Endodermal cell (in vitro differentiated cells): Measurements from ENCODE around the gene APLP1. TPM values are rescaled to one million over a fixed set of nuclear protein-coding genes. Genes with fewer than 3 reads are reported as not detected.

Experiments
- DNase-seq: peaks from one replicate; pipeline ENCODE4 v3.0.0-alpha.2; 2017
- H3K27ac ChIP-seq: 2 replicates; pipeline ENCODE4 v1.5.1; 2013; ENCODE audit warnings: mild to moderate bottlenecking, low read depth, low read length, moderate library complexity
- H3K27me3 ChIP-seq: 2 replicates; pipeline ENCODE4 v1.6.1; 2013; ENCODE audit warnings: mild to moderate bottlenecking, low read length, moderate library complexity; ENCODE audit not compliant: insufficient read depth, control insufficient read depth, poor library complexity, severe bottlenecking
- H3K36me3 ChIP-seq: 2 replicates; pipeline ENCODE4 v1.7.0; 2013; ENCODE audit warnings: mild to moderate bottlenecking, low read length, moderate library complexity; ENCODE audit not compliant: control insufficient read depth, insufficient read depth
- H3K4me1 ChIP-seq: one replicate; pipeline ENCODE4 v1.7.0; 2013; ENCODE audit warnings: low read length; ENCODE audit not compliant: control insufficient read depth, insufficient read depth
- H3K4me3 ChIP-seq: 2 replicates; pipeline ENCODE4 v1.5.1; 2013; ENCODE audit warnings: mild to moderate bottlenecking, low read length, moderate library complexity
- H3K9ac ChIP-seq: 2 replicates; pipeline ENCODE4 v1.6.1; 2013; ENCODE audit warnings: mild to moderate bottlenecking, low read length, moderate library complexity; ENCODE audit not compliant: poor library complexity, severe bottlenecking; ENCODE audit errors: extremely low read depth
- H3K9me3 ChIP-seq: 2 replicates; pipeline ENCODE4 v1.6.1; 2013; ENCODE audit warnings: mild to moderate bottlenecking, low read length, moderate library complexity; ENCODE audit not compliant: control insufficient read depth
- H3K27ac Mint-ChIP-seq: 2 replicates; pipeline ENCODE4 v1.8.0; 2020; ENCODE audit warnings: mixed read lengths
- H3K27me3 Mint-ChIP-seq: 2 replicates; pipeline ENCODE4 v1.8.0; 2021; ENCODE audit warnings: mild to moderate bottlenecking, mixed read lengths; ENCODE audit not compliant: insufficient read depth
- H3K36me3 Mint-ChIP-seq: 2 replicates; pipeline ENCODE4 v1.8.0; 2020; ENCODE audit warnings: low read depth, mixed read lengths
- H3K4me1 Mint-ChIP-seq: 2 replicates; pipeline ENCODE4 v1.8.0; 2020; ENCODE audit warnings: mixed read lengths
- H3K4me3 Mint-ChIP-seq: 2 replicates; pipeline ENCODE4 v1.8.0; 2020; ENCODE audit warnings: mild to moderate bottlenecking, moderate library complexity, mixed read lengths
- H3K9me3 Mint-ChIP-seq: 2 replicates; pipeline ENCODE4 v1.8.0; 2020; ENCODE audit warnings: mild to moderate bottlenecking, mixed read lengths
- WGBS, 2 experiments: methylation state at CpG; one replicate each; pipeline versions ENCODE4 v1.1.5 to v1.1.7; 2013; ENCODE audit warnings: missing lambda C conversion rate in 2 of 2, mixed read lengths in 1 of 2; ENCODE audit not compliant: insufficient coverage in 1 of 2, insufficient read length in 1 of 2; 5-methylcytosine and 5-hydroxymethylcytosine counted together
- total RNA-seq, 2 donors: library from RNA; stranded (reverse); fragmentation: NEBNext Ultra II Directional in 1 of 2; extraction: Animal tissue kit (Norgen Biotek cat#: 25700) in 1 of 2; gene quantifications; 2 replicates in 1 of 2; 3 replicates in 1 of 2; pipeline ENCODE4 v1.2.1, GENCODE V29; 2021
- TF ChIP-seq, protein P1 (sequence below): fragments of 200-600 bp; sonication (generic); conservative IDR thresholded peaks from 2 replicates; pipeline ENCODE4 v1.5.0; 2021; ENCODE audit warnings: antibody characterized with exemption, mild to moderate bottlenecking

Gene APLP1
- total RNA-seq, 2 donors from 2014 or later = 4.1 to 10.6 TPM

DNA sequence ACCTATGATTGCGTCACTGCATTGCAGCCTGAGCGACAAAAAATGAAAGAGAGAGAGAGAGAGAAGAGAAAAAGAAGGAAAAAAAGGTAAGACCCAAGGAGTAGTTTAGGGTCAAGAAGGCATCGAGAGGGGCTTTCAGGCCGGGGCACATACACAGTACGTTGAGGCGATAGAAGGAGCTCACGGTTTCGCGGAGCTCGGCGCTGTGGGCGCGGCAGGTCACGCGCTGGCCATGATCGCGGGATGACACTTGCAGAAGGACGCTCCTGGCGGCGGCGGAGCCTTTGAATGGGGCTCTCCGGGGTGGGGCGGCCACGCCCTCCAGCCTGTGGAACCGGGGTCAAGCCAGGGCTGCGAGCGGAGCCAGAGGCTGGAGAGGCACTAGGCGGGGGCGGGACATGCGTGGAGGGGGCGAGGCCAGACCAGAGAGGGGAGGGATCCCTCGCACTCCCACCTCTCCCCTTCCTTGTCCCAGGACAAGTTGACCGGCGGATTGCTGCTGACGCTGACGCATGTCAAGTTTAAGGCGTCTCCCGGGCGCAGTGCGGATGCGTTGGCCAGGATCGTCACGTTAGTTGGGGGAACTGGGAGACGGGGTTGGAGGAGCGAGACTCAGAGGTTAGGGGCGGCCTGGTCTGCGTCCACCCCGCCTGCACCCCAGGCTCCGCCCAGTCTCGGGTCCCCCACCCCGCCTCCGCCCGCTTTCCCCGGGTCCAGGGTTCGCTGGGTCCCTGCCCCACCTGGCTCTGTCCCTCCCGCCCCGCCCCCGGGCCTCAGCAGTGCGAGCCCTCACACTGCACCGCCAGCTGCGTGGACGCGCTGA lies 22.9 kb upstream of the APLP1 start:
- H3K27me3 Mint-ChIP-seq = peaks cover 97% of the 10 kb centered on the region
- H3K27me3 ChIP-seq = peaks cover 91% of the 10 kb centered on the region

DNA sequence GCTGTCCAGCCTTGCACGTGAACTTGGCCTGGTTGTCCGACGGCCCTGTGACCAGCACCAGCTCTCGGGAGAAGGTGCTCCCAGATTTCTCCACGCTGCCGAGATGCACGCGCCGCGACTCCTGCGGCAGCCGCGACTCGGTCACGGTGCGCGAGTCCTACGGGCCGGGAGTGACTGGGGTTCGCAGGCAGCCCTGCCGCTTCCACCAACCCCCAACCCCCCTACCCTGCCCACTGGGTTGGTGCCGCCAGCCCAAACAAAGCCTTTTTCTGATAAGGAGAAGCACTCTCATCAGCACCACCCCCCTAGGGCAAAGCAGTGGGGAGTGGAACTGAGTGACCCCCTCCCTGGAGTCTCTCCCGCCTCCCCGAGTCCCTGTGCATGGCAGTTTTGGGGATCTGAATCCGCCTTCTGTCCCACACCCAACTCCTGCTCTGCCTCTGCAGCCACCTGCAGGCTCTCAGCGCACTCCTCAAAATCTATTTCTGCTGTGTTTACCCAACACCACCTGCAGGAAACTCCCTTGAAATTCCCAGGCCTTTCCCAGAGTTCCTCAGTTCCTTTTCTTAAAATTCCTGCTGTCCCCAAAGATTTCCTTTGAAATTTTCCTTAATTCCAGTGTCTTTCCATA lies 22.2 kb upstream of the APLP1 start:
- Mint-ChIP-seq H3K27ac (no peak overlapping the region), H3K4me3 (peak overlapping the region; percentile 43), H3K9me3 (no peaks in the 10 kb centered on the region), H3K36me3 (no peaks in the 10 kb centered on the region), H3K4me1 (peaks cover 10% of the 10 kb centered on the region), H3K27me3 (peaks cover 97% of the 10 kb centered on the region)
- Histone ChIP-seq H3K36me3 (no peaks in the 10 kb centered on the region), H3K4me3 (no peak overlapping the region), H3K4me1 (no peaks in the 10 kb centered on the region), H3K9me3 (no peaks in the 10 kb centered on the region), H3K9ac (no peak overlapping the region), H3K27ac (no peak overlapping the region), H3K27me3 (peaks cover 93% of the 10 kb centered on the region)
- WGBS, 2 experiments = 6 to 8% methylated on average over 4 to 26 of the region's 26 CpGs
- TF ChIP-seq, protein P1, sequence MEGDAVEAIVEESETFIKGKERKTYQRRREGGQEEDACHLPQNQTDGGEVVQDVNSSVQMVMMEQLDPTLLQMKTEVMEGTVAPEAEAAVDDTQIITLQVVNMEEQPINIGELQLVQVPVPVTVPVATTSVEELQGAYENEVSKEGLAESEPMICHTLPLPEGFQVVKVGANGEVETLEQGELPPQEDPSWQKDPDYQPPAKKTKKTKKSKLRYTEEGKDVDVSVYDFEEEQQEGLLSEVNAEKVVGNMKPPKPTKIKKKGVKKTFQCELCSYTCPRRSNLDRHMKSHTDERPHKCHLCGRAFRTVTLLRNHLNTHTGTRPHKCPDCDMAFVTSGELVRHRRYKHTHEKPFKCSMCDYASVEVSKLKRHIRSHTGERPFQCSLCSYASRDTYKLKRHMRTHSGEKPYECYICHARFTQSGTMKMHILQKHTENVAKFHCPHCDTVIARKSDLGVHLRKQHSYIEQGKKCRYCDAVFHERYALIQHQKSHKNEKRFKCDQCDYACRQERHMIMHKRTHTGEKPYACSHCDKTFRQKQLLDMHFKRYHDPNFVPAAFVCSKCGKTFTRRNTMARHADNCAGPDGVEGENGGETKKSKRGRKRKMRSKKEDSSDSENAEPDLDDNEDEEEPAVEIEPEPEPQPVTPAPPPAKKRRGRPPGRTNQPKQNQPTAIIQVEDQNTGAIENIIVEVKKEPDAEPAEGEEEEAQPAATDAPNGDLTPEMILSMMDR = peak; percentile 42
- peak; percentile 73 for DNase-seq

More for the DNA sequence above, 22.9 kb upstream of the APLP1 start:
- TF ChIP-seq, protein P1 = no peak
- Histone ChIP-seq H3K27ac (no peak overlapping the region), H3K9me3 (no peaks in the 10 kb centered on the region), H3K4me1 (no peaks in the 10 kb centered on the region), H3K36me3 (no peaks in the 10 kb centered on the region), H3K9ac (no peak overlapping the region), H3K4me3 (no peak overlapping the region)
- H3K4me1 Mint-ChIP-seq = peaks cover 10% of the 10 kb centered on the region
- no peaks in the 10 kb centered on the region for H3K36me3 Mint-ChIP-seq
- WGBS, 2 experiments = 5 to 11% methylated on average over 18 to 63 of the region's 63 CpGs
- H3K9me3 Mint-ChIP-seq = no peaks in the 10 kb centered on the region
- peak overlapping the region; percentile 43 for H3K4me3 Mint-ChIP-seq
- no peak overlapping the region for H3K27ac Mint-ChIP-seq
- DNase-seq = peak; percentile 77

DNA sequence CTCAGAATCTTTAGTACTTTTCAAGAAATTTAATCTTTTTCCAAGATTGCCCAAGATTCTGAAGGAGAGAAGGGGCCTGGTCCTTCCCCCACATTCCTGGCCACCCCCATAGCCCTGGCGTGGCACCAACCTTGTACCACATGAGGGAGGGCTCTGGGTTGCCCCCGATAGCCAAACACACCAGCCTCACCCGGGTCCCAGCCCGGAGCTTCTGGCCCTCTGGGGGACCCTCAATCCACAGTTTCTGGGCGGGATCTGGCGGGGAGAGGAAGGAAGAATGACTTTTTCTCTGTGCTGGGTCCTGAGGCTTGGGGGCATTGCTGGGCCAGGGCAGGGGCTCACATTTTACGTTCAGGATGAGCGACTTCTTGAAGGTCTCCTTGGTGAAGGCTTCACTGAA lies 20.5 kb upstream of the APLP1 start:
- no peak overlapping the region for H3K9ac ChIP-seq
- WGBS, 2 experiments = 85 to 93% methylated on average over 5 to 8 of the region's 8 CpGs
- Mint-ChIP-seq H3K27ac (no peak overlapping the region), H3K9me3 (no peaks in the 10 kb centered on the region), H3K27me3 (peaks cover 83% of the 10 kb centered on the region), H3K4me1 (peaks cover 10% of the 10 kb centered on the region), H3K36me3 (no peaks in the 10 kb centered on the region), H3K4me3 (no peak overlapping the region)
- H3K36me3 ChIP-seq = no peaks in the 10 kb centered on the region
- no peak overlapping the region for H3K27ac ChIP-seq
- TF ChIP-seq, protein P1 = no peak
- peaks cover 78% of the 10 kb centered on the region for H3K27me3 ChIP-seq
- H3K4me3 ChIP-seq = no peak overlapping the region
- no peak for DNase-seq
- H3K9me3 ChIP-seq = no peaks in the 10 kb centered on the region
- no peaks in the 10 kb centered on the region for H3K4me1 ChIP-seq
